ENCODE measurements around the gene PPP1R12B.

PPP1R12B gene

DNA sequence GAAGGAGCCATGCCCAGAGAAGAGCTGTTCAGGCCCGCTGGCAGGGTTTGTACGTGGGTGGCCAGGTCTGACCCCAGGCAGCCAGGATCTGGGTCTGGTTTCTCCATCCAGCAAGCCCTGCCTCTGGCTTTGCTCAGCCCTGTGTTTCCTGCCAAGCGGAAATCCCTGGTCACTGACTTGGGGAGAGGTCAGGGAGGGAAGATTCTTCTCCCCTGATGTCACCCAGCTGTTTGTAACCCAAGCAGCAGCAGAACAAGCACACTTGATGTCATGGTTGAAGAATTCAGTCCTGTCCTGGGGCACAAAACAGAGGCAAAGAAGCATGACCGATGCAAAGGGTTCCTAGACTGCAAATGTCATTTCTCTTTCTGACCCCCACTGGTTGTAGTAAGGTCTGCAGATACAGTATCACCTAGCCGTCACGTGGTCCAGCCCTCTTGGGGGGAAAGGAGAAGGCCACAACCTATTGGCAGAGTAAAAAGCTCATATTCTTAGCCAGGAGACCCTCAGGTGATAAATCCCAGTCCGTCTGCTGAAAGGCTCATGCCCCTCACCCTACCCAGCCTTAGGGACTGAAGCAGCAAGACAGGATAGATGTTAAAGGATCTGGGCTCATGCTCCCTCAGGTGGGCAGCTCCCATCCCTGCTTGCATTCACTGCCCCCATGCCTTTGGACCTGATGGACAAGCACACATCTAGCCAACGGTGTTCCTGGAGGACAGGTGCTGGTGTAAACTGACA is 240.9 kb downstream of the PPP1R12B start (continued):
- TF ChIP-seq, protein P1, sequence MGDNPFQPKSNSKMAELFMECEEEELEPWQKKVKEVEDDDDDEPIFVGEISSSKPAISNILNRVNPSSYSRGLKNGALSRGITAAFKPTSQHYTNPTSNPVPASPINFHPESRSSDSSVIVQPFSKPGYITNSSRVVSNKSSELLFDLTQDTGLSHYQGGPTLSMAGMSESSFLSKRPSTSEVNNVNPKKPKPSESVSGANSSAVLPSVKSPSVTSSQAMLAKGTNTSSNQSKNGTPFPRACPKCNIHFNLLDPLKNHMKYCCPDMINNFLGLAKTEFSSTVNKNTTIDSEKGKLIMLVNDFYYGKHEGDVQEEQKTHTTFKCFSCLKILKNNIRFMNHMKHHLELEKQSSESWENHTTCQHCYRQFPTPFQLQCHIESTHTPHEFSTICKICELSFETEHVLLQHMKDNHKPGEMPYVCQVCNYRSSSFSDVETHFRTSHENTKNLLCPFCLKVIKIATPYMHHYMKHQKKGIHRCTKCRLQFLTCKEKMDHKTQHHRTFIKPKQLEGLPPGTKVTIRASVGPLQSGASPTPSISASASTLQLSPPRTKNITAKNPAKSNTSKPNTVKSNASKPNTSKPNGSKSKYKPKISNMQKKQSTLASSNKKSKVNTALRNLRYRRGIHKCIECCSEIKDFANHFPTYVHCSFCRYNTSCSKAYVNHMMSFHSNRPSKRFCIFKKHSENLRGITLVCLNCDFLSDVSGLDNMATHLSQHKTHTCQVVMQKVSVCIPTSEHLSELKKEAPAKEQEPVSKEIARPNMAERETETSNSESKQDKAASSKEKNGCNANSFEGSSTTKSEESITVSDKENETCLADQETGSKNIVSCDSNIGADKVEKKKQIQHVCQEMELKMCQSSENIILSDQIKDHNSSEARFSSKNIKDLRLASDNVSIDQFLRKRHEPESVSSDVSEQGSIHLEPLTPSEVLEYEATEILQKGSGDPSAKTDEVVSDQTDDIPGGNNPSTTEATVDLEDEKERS (tag by site-specific recombination; IDR thresholded peaks at IDR 0.05) = peak; percentile 82; the same call in 1 of the 2 replicates
- TF ChIP-seq ZNF596 (tag by site-specific recombination; IDR thresholded peaks at IDR 0.05) (no peak), ZFP37 (tag by site-specific recombination; IDR thresholded peaks at IDR 0.05) (peak; percentile 97), SP3 (tag by site-specific recombination; IDR thresholded peaks at IDR 0.05) (0 out of 2 replicates have a peak, but pooled peaks have one; percentile 19), ZNF600 (tag by site-specific recombination; IDR thresholded peaks at IDR 0.05) (peak; percentile 96), PRDM1 (tag by site-specific recombination; IDR thresholded peaks at IDR 0.05) (peak; percentile 15; the same call in 1 of the 2 replicates), ZNF132 (tag by site-specific recombination; IDR thresholded peaks at IDR 0.05; ENCODE audit: borderline replicate concordance) (no peak), ZNF184 (tag by site-specific recombination; IDR thresholded peaks at IDR 0.05) (0 out of 2 replicates have a peak, but pooled peaks have one; percentile 44), ZNF660 (tag by site-specific recombination; IDR thresholded peaks at IDR 0.05) (peak; percentile 88; the same call in 1 of the 2 replicates), ZNF391 (tag by site-specific recombination; IDR thresholded peaks at IDR 0.05; ENCODE audit: borderline replicate concordance, low read depth) (peak; percentile 79; the same call in 1 of the 2 replicates), ZBTB21 (tag by site-specific recombination; IDR thresholded peaks at IDR 0.05) (peak; percentile 93), BCL11A (tag by site-specific recombination; IDR thresholded peaks at IDR 0.05; ENCODE audit: low read depth) (peak; percentile 90), ZIC2 (tag by site-specific recombination; IDR thresholded peaks at IDR 0.05) (no peak; the same call in 1 of the 2 replicates), KLF10 (tag by site-specific recombination; IDR thresholded peaks at IDR 0.05) (0 out of 2 replicates have a peak, but pooled peaks have one; percentile 29), ZNF114 (tag by site-specific recombination; IDR thresholded peaks at IDR 0.05) (no peak), ZNF623 (tag by site-specific recombination; IDR thresholded peaks at IDR 0.05) (peak; percentile 68), ZNF174 (tag by site-specific recombination; IDR thresholded peaks at IDR 0.05) (no peak)
- TF ChIP-seq, protein P2, sequence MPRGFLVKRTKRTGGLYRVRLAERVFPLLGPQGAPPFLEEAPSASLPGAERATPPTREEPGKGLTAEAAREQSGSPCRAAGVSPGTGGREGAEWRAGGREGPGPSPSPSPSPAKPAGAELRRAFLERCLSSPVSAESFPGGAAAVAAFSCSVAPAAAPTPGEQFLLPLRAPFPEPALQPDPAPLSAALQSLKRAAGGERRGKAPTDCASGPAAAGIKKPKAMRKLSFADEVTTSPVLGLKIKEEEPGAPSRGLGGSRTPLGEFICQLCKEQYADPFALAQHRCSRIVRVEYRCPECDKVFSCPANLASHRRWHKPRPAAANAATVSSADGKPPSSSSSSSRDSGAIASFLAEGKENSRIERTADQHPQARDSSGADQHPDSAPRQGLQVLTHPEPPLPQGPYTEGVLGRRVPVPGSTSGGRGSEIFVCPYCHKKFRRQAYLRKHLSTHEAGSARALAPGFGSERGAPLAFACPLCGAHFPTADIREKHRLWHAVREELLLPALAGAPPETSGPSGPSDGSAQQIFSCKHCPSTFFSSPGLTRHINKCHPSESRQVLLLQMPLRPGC (tag by site-specific recombination; IDR thresholded peaks at IDR 0.05) = peak; percentile 59; the same call in 1 of the 2 replicates
- TF ChIP-seq, protein P3, sequence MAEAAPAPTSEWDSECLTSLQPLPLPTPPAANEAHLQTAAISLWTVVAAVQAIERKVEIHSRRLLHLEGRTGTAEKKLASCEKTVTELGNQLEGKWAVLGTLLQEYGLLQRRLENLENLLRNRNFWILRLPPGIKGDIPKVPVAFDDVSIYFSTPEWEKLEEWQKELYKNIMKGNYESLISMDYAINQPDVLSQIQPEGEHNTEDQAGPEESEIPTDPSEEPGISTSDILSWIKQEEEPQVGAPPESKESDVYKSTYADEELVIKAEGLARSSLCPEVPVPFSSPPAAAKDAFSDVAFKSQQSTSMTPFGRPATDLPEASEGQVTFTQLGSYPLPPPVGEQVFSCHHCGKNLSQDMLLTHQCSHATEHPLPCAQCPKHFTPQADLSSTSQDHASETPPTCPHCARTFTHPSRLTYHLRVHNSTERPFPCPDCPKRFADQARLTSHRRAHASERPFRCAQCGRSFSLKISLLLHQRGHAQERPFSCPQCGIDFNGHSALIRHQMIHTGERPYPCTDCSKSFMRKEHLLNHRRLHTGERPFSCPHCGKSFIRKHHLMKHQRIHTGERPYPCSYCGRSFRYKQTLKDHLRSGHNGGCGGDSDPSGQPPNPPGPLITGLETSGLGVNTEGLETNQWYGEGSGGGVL (tag by site-specific recombination; IDR thresholded peaks at IDR 0.05) = peak; percentile 46; the same call in 1 of the 2 replicates
- TF ChIP-seq, protein P4, sequence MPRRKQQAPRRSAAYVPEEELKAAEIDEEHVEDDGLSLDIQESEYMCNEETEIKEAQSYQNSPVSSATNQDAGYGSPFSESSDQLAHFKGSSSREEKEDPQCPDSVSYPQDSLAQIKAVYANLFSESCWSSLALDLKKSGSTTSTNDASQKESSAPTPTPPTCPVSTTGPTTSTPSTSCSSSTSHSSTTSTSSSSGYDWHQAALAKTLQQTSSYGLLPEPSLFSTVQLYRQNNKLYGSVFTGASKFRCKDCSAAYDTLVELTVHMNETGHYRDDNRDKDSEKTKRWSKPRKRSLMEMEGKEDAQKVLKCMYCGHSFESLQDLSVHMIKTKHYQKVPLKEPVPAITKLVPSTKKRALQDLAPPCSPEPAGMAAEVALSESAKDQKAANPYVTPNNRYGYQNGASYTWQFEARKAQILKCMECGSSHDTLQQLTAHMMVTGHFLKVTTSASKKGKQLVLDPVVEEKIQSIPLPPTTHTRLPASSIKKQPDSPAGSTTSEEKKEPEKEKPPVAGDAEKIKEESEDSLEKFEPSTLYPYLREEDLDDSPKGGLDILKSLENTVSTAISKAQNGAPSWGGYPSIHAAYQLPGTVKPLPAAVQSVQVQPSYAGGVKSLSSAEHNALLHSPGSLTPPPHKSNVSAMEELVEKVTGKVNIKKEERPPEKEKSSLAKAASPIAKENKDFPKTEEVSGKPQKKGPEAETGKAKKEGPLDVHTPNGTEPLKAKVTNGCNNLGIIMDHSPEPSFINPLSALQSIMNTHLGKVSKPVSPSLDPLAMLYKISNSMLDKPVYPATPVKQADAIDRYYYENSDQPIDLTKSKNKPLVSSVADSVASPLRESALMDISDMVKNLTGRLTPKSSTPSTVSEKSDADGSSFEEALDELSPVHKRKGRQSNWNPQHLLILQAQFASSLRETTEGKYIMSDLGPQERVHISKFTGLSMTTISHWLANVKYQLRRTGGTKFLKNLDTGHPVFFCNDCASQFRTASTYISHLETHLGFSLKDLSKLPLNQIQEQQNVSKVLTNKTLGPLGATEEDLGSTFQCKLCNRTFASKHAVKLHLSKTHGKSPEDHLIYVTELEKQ (tag by site-specific recombination; IDR thresholded peaks at IDR 0.05; ENCODE audit: borderline replicate concordance) = peak; percentile 86
- TF ChIP-seq, protein P5, sequence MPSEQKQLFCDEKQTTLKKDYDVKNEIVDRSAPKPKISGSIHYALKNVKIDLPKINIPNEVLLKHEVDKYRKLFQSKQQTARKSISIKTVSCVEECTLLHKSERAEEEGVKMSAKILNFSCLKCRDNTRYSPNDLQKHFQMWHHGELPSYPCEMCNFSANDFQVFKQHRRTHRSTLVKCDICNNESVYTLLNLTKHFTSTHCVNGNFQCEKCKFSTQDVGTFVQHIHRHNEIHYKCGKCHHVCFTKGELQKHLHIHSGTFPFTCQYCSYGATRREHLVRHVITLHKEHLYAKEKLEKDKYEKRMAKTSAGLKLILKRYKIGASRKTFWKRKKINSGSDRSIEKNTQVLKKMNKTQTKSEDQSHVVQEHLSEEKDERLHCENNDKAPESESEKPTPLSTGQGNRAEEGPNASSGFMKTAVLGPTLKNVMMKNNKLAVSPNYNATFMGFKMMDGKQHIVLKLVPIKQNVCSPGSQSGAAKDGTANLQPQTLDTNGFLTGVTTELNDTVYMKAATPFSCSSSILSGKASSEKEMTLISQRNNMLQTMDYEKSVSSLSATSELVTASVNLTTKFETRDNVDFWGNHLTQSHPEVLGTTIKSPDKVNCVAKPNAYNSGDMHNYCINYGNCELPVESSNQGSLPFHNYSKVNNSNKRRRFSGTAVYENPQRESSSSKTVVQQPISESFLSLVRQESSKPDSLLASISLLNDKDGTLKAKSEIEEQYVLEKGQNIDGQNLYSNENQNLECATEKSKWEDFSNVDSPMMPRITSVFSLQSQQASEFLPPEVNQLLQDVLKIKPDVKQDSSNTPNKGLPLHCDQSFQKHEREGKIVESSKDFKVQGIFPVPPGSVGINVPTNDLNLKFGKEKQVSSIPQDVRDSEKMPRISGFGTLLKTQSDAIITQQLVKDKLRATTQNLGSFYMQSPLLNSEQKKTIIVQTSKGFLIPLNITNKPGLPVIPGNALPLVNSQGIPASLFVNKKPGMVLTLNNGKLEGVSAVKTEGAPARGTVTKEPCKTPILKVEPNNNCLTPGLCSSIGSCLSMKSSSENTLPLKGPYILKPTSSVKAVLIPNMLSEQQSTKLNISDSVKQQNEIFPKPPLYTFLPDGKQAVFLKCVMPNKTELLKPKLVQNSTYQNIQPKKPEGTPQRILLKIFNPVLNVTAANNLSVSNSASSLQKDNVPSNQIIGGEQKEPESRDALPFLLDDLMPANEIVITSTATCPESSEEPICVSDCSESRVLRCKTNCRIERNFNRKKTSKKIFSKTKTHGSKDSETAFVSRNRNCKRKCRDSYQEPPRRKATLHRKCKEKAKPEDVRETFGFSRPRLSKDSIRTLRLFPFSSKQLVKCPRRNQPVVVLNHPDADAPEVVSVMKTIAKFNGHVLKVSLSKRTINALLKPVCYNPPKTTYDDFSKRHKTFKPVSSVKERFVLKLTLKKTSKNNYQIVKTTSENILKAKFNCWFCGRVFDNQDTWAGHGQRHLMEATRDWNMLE (tag by site-specific recombination; conservative IDR thresholded peaks at IDR 0.05; ENCODE audit: low read depth) = no peak
- TF ChIP-seq, protein P6, sequence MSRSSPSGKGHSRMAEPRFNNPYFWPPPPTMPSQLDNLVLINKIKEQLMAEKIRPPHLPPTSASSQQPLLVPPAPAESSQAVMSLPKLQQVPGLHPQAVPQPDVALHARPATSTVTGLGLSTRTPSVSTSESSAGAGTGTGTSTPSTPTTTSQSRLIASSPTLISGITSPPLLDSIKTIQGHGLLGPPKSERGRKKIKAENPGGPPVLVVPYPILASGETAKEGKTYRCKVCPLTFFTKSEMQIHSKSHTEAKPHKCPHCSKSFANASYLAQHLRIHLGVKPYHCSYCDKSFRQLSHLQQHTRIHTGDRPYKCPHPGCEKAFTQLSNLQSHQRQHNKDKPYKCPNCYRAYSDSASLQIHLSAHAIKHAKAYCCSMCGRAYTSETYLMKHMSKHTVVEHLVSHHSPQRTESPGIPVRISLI (tag by site-specific recombination; IDR thresholded peaks at IDR 0.05) = peak; percentile 47; the same call in 1 of the 2 replicates
